Measurements from ENCODE around the gene TRAPPC12.

DNA sequence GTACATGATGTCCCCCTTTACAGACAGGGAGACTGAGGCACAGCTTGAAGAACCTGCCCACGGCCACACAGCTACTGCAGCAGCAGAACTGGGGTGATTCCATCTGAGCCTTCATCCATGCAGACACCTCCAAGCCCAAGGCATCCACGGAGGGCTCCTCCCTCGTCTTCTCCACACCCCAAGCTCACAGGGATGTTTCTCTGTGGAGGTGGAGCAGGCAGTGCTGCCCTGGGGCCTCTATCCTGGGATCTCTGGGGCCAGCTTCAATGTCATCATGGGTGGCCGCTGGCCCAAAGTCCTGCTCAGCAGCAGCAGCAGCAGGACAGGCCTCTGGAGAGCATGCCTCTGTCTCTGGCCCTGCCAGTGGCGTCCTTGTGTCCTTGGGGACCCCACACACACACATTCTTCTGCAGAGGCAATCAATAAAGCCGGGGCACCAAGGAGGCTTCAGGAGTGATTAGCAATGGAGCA is 108.6 kb downstream of the TRAPPC12 start:
- TF ChIP-seq EZH2 (IDR thresholded peaks at IDR 0.05; ENCODE audit: low read length) (no peak), CTCF (optimal IDR thresholded peaks at IDR 0.05 in 1 of 3, IDR thresholded peaks at IDR 0.05 in 1 of 3, conservative IDR thresholded peaks at IDR 0.05 in 1 of 3; ENCODE audit: extremely low read depth in 1 of 3, insufficient read depth in 2 of 3, low read length in 3 of 3) (no peak)
